PC-9 (cell line): ENCODE results near the gene ADAMTSL2.

Experiments used
- CTCF ChIP-seq: fragments of 200-600 bp; sonication (generic); conservative IDR thresholded peaks from 2 replicates; pipeline ENCODE4 v1.6.1; 2017; ENCODE audit warnings: mixed run types, antibody characterized with exemption, mild to moderate bottlenecking, moderate library complexity
- EZH2 ChIP-seq: fragments of 200-600 bp; sonication (generic); IDR thresholded peaks from 2 replicates; pipeline ENCODE4 v1.8.0; 2017; ENCODE audit warnings: antibody characterized with exemption, low read depth

DNA sequence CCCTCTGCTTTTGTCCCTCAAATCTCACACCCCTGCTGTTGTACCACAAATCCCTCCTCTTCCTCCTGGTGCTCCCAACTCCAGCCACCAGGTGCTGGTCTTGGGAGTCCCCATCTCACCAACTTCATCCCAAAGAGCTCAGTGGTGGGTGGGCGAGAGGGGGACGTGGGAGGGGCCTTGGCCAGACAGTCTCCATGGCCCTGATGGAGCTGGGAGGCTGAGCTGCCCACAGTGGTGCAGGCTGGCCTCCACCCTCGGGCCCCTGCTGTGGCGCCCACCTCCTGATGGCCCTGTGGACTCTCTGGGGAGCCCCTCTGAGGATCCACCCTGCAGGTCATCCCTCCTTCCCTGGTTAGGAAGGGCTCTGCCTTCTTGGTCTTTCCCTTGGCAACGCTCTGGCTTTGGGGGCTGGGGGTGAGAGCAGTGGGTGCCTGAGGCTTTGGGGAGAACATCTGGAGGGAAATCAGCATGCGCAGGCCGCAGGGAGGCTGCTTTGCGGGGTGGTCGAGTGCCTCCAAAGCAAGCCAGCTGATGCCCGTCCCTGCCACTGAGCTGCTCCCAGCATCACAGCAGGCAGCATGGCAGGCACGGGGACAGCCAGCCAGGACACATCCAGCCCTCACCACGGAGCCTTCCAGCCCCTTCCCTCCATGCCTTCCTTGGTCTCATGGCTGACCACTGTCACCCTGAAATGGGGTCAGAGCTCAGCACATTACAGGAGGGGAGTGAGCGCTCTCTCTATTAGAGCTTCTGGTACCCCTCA is 82.3 kb downstream of the ADAMTSL2 start:
- TF ChIP-seq CTCF: no peak
- no peak for TF ChIP-seq EZH2
